ENCODE results near the gene MRPL1.

GRCh38 chr4:77834403-77834802 is 28.2 kb upstream of the MRPL1 start:
- TF ChIP-seq CTCF (IDR thresholded peaks at IDR 0.05) (no peak), POLR2A (IDR thresholded peaks at IDR 0.05) (no peak)

All from lower leg skin (tissue), 3 donors.